IPS DF 4.7 (cell line): Measurements from ENCODE around the gene DCTD.
"Not testable (repeated sequence)": the region's sequence is repeated elsewhere in the genome, so short reads cannot be mapped to it uniquely, and the experiment has no call there.

Source experiments
- DNase-seq: peaks from one replicate; pipeline ENCODE4 v3.0.0-alpha.2; 2013; ENCODE audit warnings: low spot score; ENCODE audit errors: extremely low read depth

The DCTD gene

DNA sequence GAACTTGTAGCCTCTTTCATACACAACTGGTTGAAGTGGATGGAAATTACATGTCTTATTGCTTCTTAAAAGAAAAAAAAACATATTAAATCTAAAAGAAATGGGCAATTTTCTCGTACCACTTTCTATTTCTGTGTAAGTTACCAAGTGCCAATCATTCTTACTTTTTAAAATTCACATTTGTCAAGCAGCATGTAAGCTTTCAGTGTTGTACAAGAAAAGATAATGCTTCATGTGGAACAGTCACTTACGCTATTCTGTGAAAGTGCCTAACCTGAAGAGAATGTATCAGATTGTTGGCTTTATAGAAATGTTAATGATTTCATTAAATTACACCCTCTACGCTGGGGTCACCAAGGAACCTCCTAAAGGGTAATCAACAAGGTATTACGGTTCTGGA lies 4.4 kb upstream of the DCTD start:
- no peak for DNase-seq

DNA sequence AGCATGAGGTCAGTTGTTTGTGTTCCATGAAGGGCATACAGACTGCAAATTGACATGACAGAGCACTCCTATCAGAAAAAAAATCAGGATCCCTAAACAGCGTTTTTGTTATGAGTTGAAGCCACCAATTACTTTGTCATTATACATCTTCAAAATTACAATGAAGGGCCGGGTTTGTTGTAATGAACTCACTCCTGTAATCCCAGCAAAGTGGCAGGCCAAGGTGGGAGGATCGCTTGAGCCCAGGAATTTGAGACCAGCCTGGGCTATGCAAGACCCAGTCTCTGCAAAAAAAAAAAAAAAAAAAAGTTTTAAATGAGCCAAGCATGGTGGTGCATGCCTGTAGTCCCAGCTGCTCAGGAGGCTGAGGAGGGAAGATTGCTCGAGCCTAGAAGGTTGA lies 3.5 kb upstream of the DCTD start:
- DNase-seq, result no peak

DNA sequence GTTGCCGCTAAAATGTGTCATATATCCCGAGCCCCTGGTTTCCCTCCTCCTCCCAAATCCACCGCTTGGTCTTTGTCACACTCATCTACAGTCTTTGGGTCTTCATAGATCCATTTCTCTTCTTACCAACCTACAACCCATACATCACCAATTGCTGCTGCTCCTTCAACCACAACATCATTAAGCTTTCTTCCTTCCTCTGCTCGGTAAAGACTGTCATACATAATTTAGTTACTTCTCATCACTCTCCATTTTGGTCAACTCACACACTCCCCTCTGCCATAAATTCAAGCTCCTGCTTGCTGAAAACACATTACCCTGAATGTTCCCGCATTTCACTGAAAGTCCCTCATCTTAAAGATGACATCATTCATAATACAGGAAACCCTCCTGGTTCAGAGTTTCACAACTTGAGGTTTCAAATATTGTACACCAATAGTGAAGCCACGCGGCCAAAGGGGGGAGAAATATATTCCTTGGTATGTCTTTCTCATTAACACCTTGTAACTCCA lies 1.7 kb upstream of the DCTD start:
- no peak for DNase-seq

DNA sequence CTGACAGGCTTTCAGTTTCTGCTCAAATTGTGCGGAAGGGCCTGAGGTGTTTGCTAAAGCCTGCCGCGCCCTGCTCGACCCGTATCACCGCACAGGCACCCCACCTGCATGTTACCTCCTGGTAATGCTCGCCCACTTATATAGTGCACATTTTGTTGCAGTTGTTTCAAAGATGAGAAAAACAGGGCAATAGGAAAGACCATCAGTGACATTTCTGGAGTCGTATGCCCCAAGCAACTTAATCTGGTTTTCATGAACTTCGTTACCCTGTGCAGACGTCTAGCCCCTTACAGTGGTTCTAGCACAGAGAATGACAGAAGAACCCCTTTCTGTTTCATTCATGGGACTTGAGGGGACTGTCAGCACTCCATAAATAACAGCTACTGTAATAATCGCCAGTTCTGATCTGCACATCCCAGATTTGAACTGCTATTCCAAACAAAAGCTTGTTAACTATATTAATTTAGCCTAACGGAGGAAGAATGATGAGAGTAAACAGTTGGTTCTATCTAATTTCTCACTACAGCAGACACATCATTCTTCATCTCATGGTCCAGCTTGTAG lies 940 bp upstream of the DCTD start:
- DNase-seq, result no peak

DNA sequence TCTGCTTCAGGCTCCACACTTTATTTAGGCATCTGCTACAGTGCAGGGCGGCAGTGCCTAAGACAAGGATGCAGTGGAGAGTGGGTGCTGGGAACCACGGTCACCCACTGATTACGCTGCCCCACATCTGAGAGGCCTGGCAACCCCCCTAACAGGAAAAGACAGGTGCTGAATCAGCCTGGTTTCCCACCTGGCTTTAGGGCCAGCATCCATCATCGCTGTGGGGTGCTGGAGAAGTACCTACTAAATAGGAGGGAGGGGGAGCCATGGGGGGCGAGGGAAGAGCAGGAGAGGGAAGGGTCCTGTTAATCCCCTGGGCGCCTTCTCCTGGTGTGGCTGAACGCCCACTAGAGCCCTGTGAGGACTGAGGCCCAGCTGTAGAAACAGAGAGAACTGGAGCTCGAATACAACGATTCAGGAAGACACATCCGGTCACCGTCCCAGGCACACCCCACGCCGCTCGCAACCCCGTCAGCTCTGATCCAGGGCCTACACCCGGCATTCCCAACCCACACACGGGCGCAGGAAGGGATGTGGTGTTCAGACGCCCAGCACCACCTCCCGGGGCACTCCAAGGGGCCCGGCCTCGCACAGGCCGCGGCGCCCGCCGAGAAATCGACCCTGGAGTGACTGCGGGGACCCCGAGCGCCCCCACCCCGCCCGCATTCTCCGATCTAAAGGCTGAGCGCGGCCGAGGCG lies 554 bp downstream of the DCTD start:
- no peak for DNase-seq

DNA sequence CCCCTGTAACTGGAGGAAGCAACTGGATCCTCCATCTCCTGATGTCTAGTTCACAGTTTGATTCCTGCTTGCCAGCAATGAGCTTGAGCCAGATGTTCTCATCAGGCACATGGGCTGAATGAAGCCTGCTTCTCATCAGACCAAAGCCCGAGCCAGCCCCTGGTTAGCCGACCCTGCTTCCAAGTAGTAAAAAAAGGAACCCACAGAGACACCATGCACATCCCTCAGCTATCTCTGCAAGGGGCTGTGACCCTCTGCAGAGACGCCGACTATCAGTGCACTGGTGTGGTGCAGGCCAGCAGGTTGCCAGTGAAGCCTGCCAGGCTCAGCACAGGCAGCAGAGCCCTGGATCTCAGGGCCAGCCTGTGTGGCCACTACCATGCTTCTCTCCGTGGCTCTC lies 2.8 kb downstream of the DCTD start:
- DNase-seq, result no peak

DNA sequence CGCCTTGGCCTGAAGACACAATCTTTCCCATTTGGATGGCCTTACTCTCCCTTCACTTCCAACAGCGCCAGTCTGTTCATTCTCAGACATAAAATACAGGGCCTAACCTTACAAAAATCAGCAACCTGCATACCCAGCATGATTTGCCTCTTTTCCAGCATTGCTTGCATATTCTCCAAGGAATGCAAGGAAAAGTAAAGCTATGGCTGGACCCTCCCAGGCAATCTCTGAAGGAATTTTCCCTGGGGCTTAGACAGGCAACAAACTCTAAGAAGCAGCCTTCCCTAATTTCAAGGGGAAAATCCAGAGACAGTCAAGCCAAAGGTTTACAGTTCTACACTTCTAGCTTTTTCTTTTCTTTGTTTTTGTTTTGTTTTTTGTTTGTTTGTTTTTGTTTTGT lies 3.6 kb downstream of the DCTD start:
- no peak for DNase-seq

DNA sequence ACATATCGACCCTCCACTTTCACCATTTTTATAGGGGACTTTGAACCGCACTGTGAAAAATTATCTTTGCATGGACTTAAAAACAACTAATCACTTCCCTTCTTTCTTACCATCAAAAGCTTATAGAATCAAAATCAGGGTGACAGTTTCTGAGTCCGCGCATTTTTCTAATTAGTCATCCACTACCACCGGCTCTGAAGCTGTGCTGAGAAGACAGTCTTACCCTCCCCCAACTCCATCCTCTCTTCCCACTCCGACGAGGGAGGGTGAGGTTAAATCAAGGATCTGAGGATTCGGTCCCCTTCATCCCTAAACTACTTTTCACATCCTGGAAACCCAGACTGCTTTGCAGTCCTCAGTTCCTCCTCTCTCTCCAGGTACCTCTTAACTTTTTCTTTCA lies 4.2 kb downstream of the DCTD start:
- DNase-seq, result no peak

DNA sequence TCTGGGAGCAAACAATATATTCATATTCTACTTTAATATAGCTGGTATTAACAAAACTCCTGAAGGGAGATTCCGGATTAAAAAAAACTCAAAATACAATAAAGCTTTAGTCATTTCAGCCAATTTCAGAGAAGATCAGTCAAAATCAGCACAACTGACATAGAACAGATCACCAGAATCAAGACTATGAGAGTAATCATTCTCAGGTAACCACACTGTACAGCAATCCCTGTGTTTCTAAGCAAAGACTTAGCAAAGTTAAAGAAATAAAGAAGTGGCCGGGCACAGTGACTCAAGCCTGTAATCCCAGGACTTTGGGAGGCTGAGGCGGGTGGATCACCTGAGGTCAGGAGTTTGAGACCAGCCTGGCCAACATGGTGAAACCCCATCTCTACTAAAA lies 9.1 kb downstream of the DCTD start:
- DNase-seq, result no peak

DNA sequence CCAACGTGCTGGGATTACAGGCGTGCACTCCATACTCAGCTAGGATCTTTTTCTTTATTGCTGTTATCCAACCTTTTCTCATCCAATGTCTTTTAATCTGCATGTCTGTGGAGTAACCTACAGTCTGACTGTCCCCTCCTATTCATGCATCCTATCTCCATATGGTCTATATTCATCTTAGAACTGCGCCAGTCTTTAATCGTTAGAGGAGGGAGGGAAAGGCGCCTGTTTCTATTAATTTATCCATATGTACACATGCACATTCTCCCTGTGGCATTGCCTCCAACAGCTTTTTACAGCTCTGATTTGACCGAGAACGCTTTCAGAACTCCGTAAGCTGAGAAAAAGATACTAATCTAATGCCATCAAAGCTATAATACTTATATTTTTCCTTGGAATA lies 9.8 kb downstream of the DCTD start:
- DNase-seq, result no peak

DNA sequence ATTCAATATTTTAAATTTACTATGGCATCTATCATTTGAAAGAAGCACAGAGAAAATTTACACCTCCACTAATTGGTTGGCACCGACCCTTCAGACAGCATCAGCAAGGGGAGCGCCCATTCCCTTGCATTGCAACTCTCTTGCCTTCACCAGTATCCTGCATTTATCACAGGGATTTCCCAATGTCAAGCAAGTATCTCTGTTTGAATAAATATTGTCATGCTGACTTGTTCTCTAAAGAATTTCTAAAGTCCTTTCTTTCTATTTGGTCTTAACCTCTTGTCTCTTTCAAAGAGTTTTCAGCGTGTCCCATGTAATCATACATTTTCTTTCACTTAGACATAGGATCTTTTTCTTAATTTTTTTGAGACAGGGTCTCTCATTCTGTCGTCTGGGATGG lies 10.4 kb downstream of the DCTD start:
- no peak for DNase-seq

DNA sequence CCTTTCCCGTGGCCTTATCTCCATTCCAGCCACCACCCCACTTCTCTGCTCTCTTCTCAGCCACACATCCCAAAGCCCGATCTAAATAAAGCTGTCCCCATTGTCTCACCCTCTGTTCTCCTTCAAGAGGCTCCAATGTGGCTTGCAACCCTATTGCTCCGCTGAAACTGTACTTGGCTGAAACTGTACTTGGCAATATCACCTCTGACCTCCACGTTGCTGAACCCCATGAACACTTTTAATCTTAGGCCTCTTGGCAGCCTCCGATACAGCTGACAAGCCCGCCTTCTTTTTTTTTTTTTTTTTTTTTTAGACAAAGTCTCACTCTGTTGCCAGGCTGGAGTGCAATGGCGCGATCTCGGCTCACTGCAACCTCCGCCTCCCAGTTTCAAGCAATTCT lies 12.1 kb downstream of the DCTD start:
- no peak for DNase-seq

DNA sequence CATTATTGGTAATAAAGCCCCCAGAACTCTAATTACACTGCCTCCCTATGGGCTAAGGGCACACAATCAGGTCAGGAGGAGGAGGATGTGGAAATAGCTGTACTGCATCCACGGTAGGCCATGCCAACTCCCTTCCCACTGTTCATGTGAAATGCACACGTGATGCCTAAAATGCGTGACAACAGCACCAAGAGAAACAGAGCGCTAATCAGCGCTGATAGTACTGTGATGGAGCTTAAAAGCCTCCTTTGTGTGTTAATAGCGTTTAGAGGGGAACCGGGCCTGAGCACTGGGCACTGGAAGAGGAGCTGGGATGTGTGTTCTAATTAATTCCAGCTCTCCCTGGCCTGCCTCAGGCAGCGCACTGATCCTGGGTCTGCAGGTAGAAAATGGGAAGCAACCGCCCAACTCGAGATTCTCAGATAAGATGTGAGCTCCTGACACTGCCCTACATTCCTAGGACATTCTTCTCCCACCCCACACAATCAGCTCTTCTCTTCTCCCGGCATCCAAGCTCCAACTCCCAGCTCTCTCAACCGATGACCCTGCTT lies 12.9 kb downstream of the DCTD start:
- DNase-seq, result no peak

DNA sequence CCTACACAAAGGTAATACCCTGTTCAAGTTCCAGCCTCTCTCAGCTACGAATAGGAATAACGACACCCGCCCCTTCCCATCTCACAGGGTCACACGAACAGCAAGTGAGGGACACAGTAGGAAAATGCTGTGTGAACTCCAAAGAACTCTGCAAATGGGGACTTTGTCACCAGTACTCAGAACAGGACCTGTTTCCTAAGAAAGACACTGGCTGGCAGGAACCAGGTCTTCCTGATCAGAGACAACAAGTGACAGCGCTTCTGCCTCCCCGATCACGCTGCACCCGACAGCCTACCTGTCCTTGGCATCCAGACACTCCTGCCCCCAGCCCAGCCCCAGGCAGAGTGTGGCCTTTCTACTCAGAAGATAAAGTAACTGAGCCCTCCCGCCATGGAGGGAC lies 14.2 kb downstream of the DCTD start:
- DNase-seq, result no peak

DNA sequence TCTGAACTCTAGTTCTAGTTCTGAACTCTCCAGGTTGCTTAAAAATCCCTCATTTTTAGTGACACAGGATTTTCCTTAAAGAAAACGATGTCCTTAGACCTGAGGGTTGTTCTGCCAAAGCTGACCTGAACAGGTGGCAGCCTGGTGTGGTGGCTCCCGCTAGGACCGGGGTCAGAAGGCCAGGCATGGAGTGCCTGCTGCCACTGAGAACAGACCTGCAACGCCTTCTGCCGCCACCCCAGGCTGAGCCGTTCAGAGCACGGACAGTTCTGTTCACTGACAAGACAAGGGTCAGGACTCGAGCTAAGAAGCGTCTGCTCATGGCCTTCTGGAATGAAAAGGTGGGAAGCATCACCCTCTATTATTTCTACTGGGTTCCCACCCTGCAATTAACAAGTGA lies 15.8 kb downstream of the DCTD start:
- DNase-seq, result no peak

DNA sequence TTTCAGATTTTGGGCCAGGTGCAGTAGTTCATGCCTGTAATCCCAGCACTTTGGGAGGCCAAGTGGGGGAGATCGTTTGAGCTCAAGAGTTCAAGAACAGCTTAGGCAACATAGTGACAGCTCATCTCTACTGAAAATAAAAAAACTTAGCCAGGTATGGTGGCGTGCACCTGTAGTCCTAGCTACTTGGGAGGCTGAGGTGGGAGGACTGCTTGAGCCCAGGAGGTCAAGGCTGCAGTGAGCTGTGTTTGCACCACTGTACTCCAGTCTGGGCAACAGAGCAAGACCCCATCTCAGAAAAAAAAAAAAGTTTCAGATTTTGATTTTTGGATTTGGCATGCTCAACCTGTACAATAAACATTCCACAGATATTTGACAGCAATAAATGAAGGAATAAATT lies 17.2 kb downstream of the DCTD start:
- not testable (repeated sequence) for DNase-seq

DNA sequence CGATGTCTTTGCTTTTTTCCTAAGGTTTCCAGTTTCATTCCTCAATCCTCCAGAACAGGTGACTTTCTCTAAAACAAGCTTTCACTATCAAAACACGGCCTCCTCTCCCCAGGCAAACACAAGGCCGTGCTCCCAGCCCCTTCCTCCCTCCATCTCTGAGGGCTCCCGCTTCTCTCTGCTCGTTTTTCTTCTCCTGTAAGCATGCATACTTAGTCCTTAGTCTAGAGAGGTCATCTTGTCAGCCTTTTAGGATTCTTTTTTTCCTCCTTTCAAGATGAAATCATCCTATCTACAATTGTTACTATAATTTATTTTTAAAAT lies 18.7 kb downstream of the DCTD start:
- DNase-seq, result no peak

DNA sequence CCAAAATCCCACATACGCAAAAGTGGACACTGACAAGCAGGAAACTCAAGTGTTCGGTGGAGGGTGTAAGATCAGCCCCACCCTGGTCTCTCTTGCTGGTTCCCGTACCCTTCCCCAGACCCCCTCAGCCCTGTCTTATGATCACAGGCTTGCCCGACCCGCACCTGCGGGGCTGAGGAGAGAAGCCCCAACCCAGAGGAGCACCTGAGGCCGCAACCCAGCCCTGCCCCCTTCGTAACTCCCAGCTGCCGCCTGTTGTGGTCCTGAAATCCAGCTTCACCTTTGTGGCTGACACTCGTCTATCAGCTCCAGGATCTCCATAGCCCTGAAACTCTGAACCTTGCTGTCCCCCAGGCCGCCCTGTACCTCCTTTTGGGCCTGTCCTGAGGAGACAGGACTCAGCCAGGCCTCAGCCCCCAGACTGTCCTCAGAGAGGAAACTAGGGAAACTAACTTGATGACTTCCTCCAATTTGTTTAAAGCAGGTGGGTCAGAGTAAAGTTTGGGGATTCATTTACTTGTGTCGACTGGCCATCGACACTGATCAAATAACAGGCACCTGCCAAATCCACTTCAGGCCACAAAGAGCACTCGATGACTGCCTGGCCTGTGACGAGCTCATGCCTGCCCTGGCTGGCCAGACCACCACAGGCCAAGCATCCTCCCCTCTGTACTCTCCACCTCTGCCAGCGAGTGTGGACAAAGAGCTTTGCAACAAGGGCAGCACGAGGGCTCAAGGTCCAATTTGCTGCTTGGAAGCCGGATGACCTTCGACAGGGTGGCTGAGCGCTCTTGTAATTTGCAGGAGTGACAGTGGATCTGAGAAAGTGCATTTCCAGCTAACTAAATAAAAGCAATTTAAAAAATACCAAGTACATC lies 19.3 kb downstream of the DCTD start:
- no peak for DNase-seq

DNA sequence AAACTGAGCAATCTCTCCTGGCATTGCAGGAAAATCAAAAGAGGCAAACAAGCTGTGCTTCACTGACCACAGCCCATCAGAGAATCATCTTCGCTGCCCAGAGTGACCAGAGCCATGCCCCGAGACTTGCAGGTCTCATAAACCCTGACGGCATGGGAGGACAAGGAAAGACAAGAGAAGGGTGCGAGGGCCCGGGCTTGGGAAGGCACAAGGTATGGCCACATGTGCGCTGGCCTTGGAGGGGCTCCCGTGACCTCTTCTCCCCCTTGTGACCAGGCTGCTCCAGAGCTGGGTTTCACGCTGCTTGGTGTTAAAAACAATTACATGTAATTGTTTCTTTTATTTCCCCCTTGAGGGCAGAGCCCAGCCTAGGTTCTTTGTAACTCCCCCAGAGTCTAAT lies 20.8 kb downstream of the DCTD start:
- no peak for DNase-seq

DNA sequence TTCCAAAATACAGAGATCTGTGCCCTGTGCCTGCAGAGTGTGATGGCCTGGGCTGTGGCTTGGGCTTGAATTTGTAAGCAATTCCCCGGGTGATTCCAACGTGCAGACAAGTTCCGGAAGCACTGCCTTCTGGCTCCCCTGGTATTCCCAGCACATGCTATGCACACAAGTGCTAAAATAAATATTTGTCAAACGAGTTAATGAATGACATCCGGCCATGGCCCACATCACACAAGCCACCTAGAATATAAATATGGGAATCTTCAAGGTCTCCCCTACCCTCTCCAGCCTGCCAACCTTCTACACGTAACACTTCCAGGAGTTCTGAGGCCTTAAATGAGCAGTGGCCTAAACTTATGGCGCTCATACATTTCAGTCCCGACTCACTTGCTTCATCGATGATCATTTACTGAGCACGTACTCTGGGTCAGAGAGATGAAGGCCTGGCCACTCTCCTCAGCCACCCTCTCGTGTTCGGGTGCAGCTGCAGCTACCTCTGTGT lies 21.3 kb downstream of the DCTD start:
- DNase-seq, result no peak

DNA sequence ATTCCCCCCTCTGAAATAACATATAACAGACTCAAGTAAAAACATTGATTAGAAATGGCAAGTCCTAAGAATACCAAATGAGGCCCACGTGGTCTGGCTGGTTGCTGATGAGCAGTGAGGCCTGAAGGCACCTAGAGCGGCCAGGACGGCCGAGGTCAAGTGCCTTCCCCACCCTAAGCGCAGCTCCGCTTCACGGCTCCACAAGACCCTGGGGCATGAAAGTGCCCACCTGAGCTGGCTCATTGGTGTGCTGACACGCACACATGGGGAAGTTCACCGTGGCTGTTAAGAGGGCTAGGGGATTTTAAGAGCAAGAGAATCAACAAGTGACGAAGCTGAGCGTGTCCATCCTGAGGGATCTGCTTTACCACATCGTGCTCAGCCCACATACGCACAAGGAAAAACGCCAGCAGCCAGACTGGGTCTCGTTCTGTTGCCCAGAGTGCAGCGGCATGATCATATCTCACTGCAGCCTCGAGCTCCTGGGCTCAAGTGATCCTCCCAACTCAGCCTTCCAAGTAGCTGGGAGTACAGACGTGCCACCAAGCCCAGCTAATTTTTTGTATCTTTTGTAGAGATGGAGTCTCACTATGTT lies 22.4 kb downstream of the DCTD start:
- DNase-seq, result no peak
